K562 (cell line): ENCODE results near the gene COL4A1. TPM values are rescaled to one million over a fixed set of nuclear protein-coding genes. Genes with fewer than 3 reads are reported as not detected.

Experiments
- ATAC-seq: fragments of 200-7000 bp; cut with Tn5 transposase; 3 replicates; pipeline ENCODE4 v1.9.1; 2020; ENCODE audit warnings: moderate library complexity
- BruUV-seq: library from RNA; stranded (reverse); fragments of 400-500 nt; replicated peaks from 2 replicates; lab custom pipeline; 2021; lab: Mats Ljungman, UMichigan
- CTCF ChIA-PET: fragments of 300-600 bp; formaldehyde crosslinking; extraction: SDS; loops from one replicate; lab custom pipeline; 2021; ENCODE audit warnings: low intra/inter-chr PET ratio; lab: Yijun Ruan, JAX
- POLR2A ChIA-PET: fragments of 300-600, 350-650 bp; sonication (Branson Sonifier 250); formaldehyde crosslinking; extraction: SDS; loops from one replicate; lab custom pipeline; 2021; ENCODE audit warnings: antibody characterized with exemption, inconsistent platforms; lab: Yijun Ruan, JAX
- DNase-seq, 4 experiments: peaks; one replicate each; pipeline versions ENCODE4 v3.0.0 to v3.0.0-alpha.2; 2011 to 2018; ENCODE audit warnings: low spot score in 3 of 4, mixed read lengths in 3 of 4; ENCODE audit errors: extremely low read depth in 1 of 4
- FAIRE-seq: peaks from 2 replicates; lab custom pipeline; 2011; peaks lifted over from hg19 to GRCh38; lab: Jason Lieb, UNC
- H2AFZ ChIP-seq: 2 replicates; pipeline ENCODE4 v1.6.0; 2011; ENCODE audit warnings: low read depth, low read length, control low read depth, inconsistent platforms
- H3K27ac ChIP-seq: fragments of 200-600 bp; 3 replicates; pipeline ENCODE4 v1.8.0; 2011; ENCODE audit warnings: low read depth, mild to moderate bottlenecking, control low read depth, inconsistent platforms, low read length, moderate library complexity, mixed read lengths; ENCODE audit errors: extremely low read depth
- H3K27me3 ChIP-seq, 2 experiments: fragments of 300-600 bp in 1 of 2; 2 replicates in 1 of 2; 3 replicates in 1 of 2; pipeline versions ENCODE4 v1.6.0 to v1.8.0; 2011; ENCODE audit warnings: inconsistent platforms in 2 of 2, low read length in 2 of 2, mild to moderate bottlenecking in 1 of 2, mixed read lengths in 1 of 2, moderate library complexity in 1 of 2; ENCODE audit not compliant: control insufficient read depth in 2 of 2, insufficient read depth in 2 of 2
- H3K36me3 ChIP-seq: fragments of 300-600 bp; 3 replicates; pipeline ENCODE4 v1.8.0; 2011; ENCODE audit warnings: mild to moderate bottlenecking, low read length, inconsistent platforms; ENCODE audit not compliant: control insufficient read depth, insufficient read depth
- H3K4me1 ChIP-seq, 2 experiments: fragments of 200-600 bp in 1 of 2; replicated peaks in 1 of 2; 2 replicates in 1 of 2; 3 replicates in 1 of 2; pipeline versions ENCODE4 v1.5.1 to v1.8.0; 2011; ENCODE audit warnings: inconsistent platforms in 2 of 2, low read length in 2 of 2, mild to moderate bottlenecking in 1 of 2, mixed read lengths in 1 of 2, moderate library complexity in 1 of 2; ENCODE audit not compliant: control insufficient read depth in 2 of 2, insufficient read depth in 2 of 2
- H3K4me2 ChIP-seq: 2 replicates; pipeline ENCODE4 v1.6.1; 2011; ENCODE audit warnings: low read length, control low read depth, inconsistent platforms, mixed read lengths; ENCODE audit not compliant: insufficient read depth
- H3K4me3 ChIP-seq: fragments of 200-600 bp; sonication (generic), shearing (Covaris generic); 2 replicates; pipeline ENCODE4 v1.5.1; 2016; ENCODE audit warnings: control low read depth, inconsistent platforms
- H3K79me2 ChIP-seq: fragments of 200-600 bp; 3 replicates; pipeline ENCODE4 v1.8.0; 2011; ENCODE audit warnings: low read length, inconsistent platforms; ENCODE audit not compliant: control insufficient read depth, insufficient read depth
- H3K9ac ChIP-seq, 2 experiments: 2 replicates each; pipeline versions ENCODE4 v1.6.0 to v1.6.1; 2011; ENCODE audit warnings: low read depth in 2 of 2, low read length in 2 of 2, control low read depth in 1 of 2, inconsistent platforms in 1 of 2, mild to moderate bottlenecking in 1 of 2, mixed read lengths in 1 of 2; ENCODE audit not compliant: insufficient read depth in 1 of 2
- H3K9me1 ChIP-seq: one replicate; pipeline ENCODE4 v1.6.0; 2011; ENCODE audit warnings: inconsistent platforms, mild to moderate bottlenecking, low read length, moderate library complexity; ENCODE audit not compliant: control insufficient read depth, insufficient read depth
- H3K9me3 ChIP-seq: replicated peaks from 2 replicates; pipeline ENCODE4 v1.5.1; 2011; ENCODE audit warnings: low read depth, low read length, inconsistent platforms; ENCODE audit not compliant: control insufficient read depth, insufficient read depth
- H4K20me1 ChIP-seq: replicated peaks from 2 replicates; pipeline ENCODE4 v1.6.1; 2011; ENCODE audit warnings: low read length, inconsistent platforms, mixed read lengths; ENCODE audit not compliant: control insufficient read depth, insufficient read depth
- AFF1 ChIP-seq, 2 experiments: fragments of 450-650 bp; IDR thresholded peaks; 2 replicates each; pipeline ENCODE4 v1.6.1; 2018; ENCODE audit warnings: mild to moderate bottlenecking in 2 of 2, low read depth in 1 of 2; ENCODE audit not compliant: partially characterized antibody in 2 of 2
- NFIC ChIP-seq: fragments of 450-650 bp; IDR thresholded peaks from 2 replicates; pipeline ENCODE4 v1.6.1; 2017; ENCODE audit warnings: mild to moderate bottlenecking, inconsistent platforms
- RNF2 ChIP-seq: sonication (generic); IDR thresholded peaks from 2 replicates; pipeline ENCODE4 v1.6.1; 2016
- ZFP36 ChIP-seq: fragments of 150-350 bp; IDR thresholded peaks from 2 replicates; pipeline ENCODE4 v1.6.1; 2018; ENCODE audit warnings: low read length, low read depth; ENCODE audit not compliant: partially characterized antibody
- ZNF316 ChIP-seq: fragments of 450-650 bp; IDR thresholded peaks from 2 replicates; pipeline ENCODE4 v1.6.1; 2016
- in situ Hi-C: fragments of 300-500 bp; cut with MboI; formaldehyde crosslinking; loops from 4 replicates; pipeline ENCODE4 v1.15.0; 2018; ENCODE audit warnings: inconsistent platforms, mixed read lengths
- intact Hi-C: fragments of 100-400 bp; cut with micrococcal nuclease; formaldehyde crosslinking; loops from 2 replicates; pipeline ENCODE4 v1.14.2; 2022
- polyA plus RNA-seq, 8 experiments: library from polyadenylated mRNA; depleted of rRNA in 4 of 8; stranded (reverse) in 5 of 8; unstranded in 3 of 8; fragments of >200 nt; fragmentation: Nextera tagmentation in 2 of 8; fragmentation: Illumina TruSeq in 1 of 8; extraction: Ambion mirVana in 2 of 8; extraction: Trizol in 1 of 8; gene quantifications; 2 replicates each; pipeline versions ENCODE4 v1.2.1 to v1.2.3, GENCODE V29; 2011 to 2014; ENCODE audit warnings: inconsistent platforms in 1 of 8, missing spikeins in 1 of 8
- total RNA-seq, 7 experiments: library from RNA; depleted of rRNA in 6 of 7; stranded (reverse); fragments of >200 nt in 6 of 7; fragmentation: Illumina TruSeq in 2 of 7; extraction: Trizol in 2 of 7; gene quantifications; 2 replicates each; pipeline versions ENCODE4 v1.2.1 to v1.2.3, GENCODE V29; 2011 to 2021; ENCODE audit warnings: low replicate concordance in 1 of 7

The COL4A1 gene
- total and polyA plus RNA-seq, 9 of the 15 experiments (the other 6 are each of a cell fraction or from before 2014, with no cell fraction given): 0.35 TPM; not detected in 8

GRCh38 chr13:110176431-110176830 is 130.5 kb downstream of the COL4A1 start (continued):
- TF ChIP-seq AFF1 (IDR thresholded peaks at IDR 0.05; ENCODE audit: low read depth in 1 of 2, partially characterized antibody in 2 of 2) (no peak), RNF2 (no peak)

GRCh38 chr13:110173247-110173818 is 133.6 kb downstream of the COL4A1 start:
- Histone ChIP-seq H3K4me1 (no peaks in the 10 kb centered on the region), H3K9ac (no peak overlapping the region), H3K79me2 (no peaks in the 10 kb centered on the region), H3K27me3 (peaks cover 0 to 18% of the 10 kb centered on the region in 2 experiments; a peak in 2 of 5 replicates), H2AFZ (no peak overlapping the region), H3K9me3 (no peaks in the 10 kb centered on the region), H3K36me3 (no peaks in the 10 kb centered on the region), H3K4me3 (no peak overlapping the region), H4K20me1 (no peaks in the 10 kb centered on the region), H3K4me2 (no peak overlapping the region), H3K27ac (no peak overlapping the region), H3K9me1 (no peaks in the 10 kb centered on the region)
- intact Hi-C loops (no loop called here), in situ Hi-C loops (no loop called here)
- TF ChIP-seq ZNF316 (no peak), ZFP36 (no peak), NFIC (no peak)
- POLR2A ChIA-PET: no interaction called here
- BruUV-seq: no TSS peak
- CTCF ChIA-PET: no interaction called here
- no peak for DNase-seq
- ATAC-seq: no peak
- FAIRE-seq: no peak
